SIG-M5 treated with dmso at 0.1 percent for 504 hours (cell line): ENCODE results near the gene STPG3.
A peak's percentile ranks its signal among the peaks of the same experiment; 100 is the strongest.
"Not testable (repeated sequence)": the region's sequence is repeated elsewhere in the genome, so short reads cannot be mapped to it uniquely, and the experiment has no call there.

Experiments
- DNase-seq: peaks from one replicate; lab custom pipeline; 2025; ENCODE audit not compliant: unreplicated experiment; lab: John Stamatoyannopoulos, UW

STPG3 gene

DNA sequence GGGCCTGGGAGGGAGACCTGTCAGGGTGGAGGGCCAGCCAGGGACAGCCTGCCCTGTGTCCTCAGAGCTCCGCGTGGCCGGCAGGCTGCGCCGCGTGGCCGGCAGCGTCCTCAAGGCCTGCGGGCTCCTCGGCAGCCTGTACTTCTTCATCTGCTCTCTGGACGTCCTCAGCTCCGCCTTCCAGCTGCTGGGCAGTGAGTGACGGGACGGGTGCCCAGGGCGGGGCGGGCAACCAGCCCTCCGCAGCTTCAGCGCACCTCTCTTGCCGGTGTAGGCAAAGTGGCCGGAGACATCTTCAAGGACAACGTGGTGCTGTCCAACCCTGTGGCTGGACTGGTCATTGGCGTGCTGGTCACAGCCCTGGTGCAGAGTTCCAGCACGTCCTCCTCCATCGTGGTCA is 18.6 kb upstream of the STPG3 start:
- DNase-seq: no peak

DNA sequence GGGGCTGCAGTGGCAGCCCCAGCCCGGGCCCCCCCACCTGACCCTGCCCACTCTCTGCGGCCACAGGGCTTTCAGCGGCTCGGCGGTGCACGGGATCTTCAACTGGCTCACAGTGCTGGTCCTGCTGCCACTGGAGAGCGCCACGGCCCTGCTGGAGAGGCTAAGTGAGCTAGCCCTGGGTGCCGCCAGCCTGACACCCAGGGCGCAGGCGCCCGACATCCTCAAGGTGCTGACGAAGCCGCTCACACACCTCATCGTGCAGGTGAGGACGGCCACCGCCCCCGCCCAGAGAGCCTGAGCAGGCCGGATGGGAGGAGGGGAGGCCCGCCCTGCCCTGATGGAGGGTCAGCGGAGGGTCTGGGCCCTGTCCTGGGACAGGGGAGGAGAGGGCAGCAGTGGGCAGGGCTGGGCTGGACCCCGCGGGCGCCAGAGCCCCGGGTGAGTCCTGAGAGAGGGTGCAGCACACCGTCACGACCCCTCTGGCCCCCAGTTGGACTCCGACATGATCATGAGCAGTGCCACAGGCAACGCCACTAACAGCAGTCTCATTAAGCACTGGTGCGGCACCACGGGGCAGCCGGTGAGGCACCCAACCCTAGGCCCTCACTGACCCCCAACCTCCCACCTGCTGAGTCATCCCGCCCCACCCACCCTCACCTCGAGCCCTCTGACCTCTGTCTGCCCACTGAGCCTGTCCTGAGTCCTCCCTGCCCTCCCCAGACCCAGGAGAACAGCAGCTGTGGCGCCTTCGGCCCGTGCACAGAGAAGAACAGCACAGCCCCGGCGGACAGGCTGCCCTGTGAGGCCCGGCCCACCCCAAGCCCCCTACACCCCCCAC is 17.7 kb upstream of the STPG3 start:
- DNase-seq: no peak

GRCh38 chr9:137234055-137234697 is 16.9 kb upstream of the STPG3 start:
- DNase-seq: no peak

- DNase-seq: no peak
Measured at GRCh38 chr9:137234758-137235423, 16.2 kb upstream of the STPG3 start.

- DNase-seq: no peak
Measured at GRCh38 chr9:137235424-137236237, 15.5 kb upstream of the STPG3 start.

DNA sequence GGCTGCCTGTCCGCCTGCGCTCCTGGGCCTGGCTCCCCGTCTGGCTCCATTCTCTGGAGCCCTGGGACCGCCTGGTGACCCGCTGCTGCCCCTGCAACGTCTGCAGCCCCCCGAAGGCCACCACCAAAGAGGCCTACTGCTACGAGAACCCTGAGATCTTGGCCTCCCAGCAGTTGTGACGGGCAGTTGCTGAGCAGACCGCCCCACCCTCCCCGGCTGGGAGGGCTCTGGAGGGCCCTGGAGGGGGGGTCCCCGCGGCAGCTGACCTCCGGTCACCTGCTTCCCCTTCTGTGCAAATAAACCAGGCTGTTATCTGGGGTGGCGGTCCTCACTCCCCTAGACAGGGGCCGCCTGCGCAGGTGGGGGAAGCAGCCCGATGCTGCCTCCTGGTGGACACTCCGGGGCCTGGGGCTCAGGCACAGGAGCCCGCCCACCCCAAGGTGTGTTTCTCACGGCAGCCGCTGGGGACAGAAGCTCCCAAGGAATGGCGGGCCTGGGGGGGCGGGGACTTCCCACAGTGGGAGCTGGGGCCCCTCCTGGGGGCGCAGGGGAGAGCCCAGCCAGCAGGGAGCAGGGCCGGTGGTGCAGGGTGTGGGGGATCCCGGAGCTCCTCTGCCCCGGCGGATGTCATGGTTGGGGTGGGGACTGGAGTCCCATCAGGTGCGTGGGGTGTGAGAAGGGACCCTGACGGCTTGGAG is 14.7 kb upstream of the STPG3 start:
- peak; percentile 71 for DNase-seq

DNA sequence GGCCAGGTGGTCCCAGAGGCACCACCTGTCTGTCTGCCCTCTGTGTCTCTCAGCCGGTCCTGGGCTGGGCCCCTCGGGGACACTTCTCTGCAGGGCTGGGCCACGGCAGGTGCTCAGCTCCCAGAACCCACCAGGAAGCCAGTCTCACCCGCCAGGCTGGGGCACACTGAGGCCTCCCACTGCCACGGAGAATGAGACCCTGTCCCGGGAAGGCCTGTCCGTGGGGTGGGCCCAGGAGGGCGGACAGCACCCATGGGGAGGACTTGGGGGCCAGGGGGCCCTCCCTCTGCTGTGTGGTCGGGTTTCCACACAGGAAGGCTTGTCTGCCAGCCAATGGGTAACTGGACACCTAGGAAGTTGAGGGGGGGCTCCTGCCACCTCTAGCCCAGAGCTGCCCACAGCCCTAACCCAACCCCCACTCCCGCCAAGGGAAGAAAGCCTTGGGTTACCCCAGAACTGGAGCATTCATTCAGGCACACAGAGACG is 14.1 kb upstream of the STPG3 start:
- no peak for DNase-seq

DNA sequence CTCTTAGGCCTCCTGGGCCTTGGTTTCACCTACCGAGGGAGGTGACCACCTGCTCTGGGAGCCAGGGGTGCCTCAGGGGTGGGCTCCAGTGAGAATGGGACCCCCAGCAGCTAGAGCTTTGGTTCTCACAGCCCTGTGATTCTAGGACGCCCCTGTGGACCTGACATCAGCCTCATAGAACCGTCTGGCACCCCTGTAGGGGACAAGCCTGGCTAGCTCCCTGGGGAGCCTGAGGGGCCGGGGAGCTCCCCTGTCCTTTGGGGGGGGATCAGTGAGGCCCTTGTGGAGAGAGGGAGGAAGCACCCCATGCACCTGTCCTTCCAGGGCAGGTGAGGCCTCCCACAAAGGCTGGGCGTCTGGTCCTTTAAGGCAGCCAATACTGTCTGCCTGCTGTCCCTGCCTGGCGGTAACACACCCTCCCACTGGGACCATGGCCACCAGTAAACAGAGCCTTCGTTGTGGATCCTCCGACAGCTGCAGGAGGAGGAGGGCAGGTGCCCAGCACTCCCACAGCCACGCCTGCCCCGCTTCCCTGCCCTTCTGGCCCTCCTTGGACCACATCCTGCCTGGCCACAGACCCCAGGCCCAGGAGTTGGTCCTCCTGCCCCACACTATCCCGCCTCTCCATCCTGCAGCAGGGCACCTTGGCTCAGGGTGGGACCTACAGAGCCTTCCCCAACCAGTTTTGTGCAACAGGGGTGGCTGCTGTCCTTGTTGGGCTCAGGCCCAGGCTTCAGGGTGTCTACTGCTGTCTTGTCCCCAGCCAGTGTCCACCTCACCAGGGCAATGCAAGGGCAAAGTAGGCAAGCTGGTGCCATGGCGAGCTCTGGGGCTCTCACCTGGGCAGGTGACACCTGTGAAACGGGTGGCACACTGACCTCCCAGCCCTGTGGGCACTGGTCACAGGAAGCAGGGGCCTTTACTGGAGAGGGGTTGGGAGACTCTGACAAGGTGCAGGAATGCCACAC is 13.0 kb upstream of the STPG3 start:
- no peak for DNase-seq

- not testable (repeated sequence) for DNase-seq
Measured at GRCh38 chr9:137239541-137240200, 11.4 kb upstream of the STPG3 start.

GRCh38 chr9:137240318-137240840 is 10.7 kb upstream of the STPG3 start:
- peak; percentile 54 for DNase-seq

- peak; percentile 99 for DNase-seq
Measured at GRCh38 chr9:137240841-137241489, 10.1 kb upstream of the STPG3 start, which contains the start of gene TUBB4B. TSS of gene TUBB4B (plus strand) at chr9:137241287. CDS start at chr9:137241361, 74 bp downstream.

GRCh38 chr9:137241490-137242268 is 9.4 kb upstream of the STPG3 start:
- no peak for DNase-seq

DNA sequence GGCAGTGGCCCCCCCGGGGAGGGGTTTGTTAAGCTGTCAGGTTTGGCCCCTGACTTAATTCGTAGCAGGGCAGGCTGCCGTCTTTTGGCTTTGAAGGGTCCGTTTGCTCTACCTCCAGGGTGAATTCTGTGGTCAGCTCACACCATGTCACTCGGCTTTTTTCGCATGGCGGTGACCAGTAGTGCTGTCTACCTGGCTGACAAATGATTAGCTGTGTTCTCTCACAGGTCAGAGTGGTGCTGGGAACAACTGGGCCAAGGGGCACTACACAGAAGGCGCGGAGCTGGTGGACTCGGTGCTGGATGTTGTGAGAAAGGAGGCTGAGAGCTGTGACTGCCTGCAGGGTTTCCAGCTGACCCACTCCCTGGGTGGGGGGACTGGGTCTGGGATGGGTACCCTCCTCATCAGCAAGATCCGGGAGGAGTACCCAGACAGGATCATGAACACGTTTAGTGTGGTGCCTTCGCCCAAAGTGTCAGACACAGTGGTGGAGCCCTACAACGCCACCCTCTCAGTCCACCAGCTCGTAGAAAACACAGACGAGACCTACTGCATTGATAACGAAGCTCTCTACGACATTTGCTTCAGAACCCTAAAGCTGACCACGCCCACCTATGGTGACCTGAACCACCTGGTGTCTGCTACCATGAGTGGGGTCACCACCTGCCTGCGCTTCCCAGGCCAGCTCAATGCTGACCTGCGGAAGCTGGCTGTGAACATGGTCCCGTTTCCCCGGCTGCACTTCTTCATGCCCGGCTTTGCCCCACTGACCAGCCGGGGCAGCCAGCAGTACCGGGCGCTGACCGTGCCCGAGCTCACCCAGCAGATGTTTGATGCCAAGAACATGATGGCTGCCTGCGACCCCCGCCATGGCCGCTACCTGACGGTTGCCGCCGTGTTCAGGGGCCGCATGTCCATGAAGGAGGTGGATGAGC is 8.6 kb upstream of the STPG3 start:
- DNase-seq: no peak

DNA sequence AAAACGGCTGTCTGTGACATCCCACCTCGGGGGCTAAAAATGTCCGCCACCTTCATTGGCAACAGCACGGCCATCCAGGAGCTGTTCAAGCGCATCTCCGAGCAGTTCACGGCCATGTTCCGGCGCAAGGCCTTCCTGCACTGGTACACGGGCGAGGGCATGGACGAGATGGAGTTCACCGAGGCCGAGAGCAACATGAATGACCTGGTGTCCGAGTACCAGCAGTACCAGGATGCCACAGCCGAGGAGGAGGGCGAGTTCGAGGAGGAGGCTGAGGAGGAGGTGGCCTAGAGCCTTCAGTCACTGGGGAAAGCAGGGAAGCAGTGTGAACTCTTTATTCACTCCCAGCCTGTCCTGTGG is 7.8 kb upstream of the STPG3 start:
- DNase-seq: not testable (repeated sequence)

DNA sequence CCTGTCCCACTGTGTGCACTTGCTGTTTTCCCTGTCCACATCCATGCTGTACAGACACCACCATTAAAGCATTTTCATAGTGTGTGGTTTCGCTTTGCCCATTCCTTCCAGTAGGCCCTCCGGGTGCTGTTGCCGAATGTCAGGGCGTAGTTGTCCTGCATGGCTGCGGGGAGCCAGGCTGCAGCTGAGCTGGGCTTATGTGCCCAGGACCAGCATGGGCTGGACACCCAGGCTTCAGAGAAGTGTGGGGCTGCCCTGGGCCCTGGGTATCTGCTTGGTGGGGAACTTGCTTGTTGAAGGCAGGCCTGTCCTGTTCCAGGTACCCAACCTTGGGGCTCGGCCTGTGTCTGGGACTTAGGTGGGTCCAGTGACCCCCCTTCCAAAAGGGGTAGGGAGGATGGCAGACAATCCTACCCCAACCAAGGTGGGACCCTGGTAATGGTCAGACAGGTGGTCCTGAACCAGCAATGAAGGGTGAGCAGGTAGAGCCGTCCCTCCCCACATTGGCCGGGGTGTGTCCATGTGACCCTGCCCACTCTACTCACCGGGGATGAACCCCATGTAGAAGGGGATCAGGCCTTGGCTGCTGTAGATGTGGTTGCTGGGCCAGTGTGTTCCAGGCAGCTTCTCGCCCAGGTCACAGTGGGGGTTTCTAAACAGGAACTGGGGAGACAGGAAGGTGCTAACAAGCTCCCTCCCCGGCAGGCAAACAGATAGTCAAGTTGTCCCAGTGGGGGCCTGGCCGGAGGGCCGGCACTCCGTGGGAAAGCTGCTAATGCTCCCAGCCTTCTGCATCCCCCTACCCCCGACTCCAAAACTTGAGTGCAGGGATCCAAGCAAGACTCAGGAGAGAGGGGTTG is 7.2 kb upstream of the STPG3 start:
- no peak for DNase-seq
